Stimulated activated naive B cell treated with anti-CD40 and anti-IgM and Interleukin-4, amounts not matched to agents 10 μg/mL and 1 μg/mL and 100 μg/mL, for 72 hours (primary cell): ENCODE data around the gene TBX1.
"Not testable (repeated sequence)": the region's sequence is repeated elsewhere in the genome, so short reads cannot be mapped to it uniquely, and the experiment has no call there.

Experiments
- ATAC-seq, 2 donors: fragments of 150-1000 bp; cut with Tn5 transposase; replicated peaks; 2 replicates each; pipeline ENCODE4 v1.10.0; 2021; ENCODE audit warnings: moderate library complexity in 1 of 2
- DNase-seq: peaks from one replicate; pipeline ENCODE4 v3.0.0; 2021
- H3K27ac Mint-ChIP-seq: one replicate; pipeline ENCODE4 v1.8.0; 2022; ENCODE audit warnings: mild to moderate bottlenecking, mixed read lengths
- H3K27me3 Mint-ChIP-seq, 2 donors: one replicate each; pipeline ENCODE4 v1.8.0; 2022; ENCODE audit warnings: mixed read lengths in 2 of 2
- H3K36me3 Mint-ChIP-seq, 2 donors: one replicate each; pipeline ENCODE4 v1.8.0; 2022; ENCODE audit warnings: mixed read lengths in 2 of 2, mild to moderate bottlenecking in 1 of 2
- H3K4me1 Mint-ChIP-seq, 2 donors: one replicate each; pipeline ENCODE4 v1.8.0; 2022; ENCODE audit warnings: mixed read lengths in 2 of 2, mild to moderate bottlenecking in 1 of 2
- H3K4me3 Mint-ChIP-seq, 2 donors: one replicate each; pipeline ENCODE4 v1.8.0; 2022; ENCODE audit warnings: mild to moderate bottlenecking in 2 of 2, mixed read lengths in 2 of 2, moderate library complexity in 1 of 2
- H3K9me3 Mint-ChIP-seq, 2 donors: one replicate each; pipeline ENCODE4 v1.8.0; 2022; ENCODE audit warnings: mixed read lengths in 2 of 2, mild to moderate bottlenecking in 1 of 2

TBX1 gene

DNA sequence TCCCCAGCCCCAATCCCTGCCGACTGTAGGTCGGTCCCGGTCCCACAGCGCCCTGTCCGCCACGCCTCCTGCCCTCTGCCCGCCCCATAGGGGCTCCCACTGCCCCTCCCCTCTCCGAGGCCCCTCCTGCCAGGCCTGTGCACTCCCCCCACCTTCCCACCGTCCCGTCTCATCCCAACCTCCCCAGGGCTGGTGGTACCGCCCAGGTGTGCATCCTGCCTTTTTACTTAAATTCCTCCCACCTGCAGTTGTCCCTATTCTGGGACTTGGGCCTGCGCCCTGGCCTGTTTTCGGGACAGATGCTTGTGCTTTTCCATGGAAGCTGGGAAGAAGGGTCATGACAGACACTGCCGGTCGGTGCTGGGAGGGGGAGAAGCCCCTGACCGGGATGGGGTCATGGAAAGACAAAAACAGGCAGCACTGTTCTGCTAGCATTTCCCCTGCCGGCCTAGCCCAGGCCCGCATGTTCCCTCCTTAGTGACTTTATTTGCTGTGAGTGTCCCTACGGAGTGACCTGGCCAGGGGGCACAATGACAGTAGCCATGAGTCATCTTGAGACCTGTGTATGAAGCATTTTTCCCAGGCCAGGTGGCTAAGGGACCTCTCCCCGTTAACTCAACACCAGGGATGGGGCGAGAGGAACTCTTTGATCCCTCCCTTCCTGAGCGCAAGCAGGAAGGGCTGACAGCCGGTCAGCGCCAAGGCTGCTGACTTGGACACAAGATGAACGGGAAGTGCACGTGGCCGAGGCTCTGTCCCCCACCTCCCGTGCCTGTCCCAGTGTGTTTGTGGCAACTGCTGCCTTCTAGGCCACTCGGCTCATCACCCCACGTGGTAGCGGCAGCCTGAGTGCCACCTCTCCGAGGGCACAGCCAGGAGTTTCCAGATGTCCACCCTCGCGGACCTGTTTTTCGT, 7.1 kb downstream of the TBX1 start:
- H3K4me3 Mint-ChIP-seq, result peak overlapping the region; percentile 58 to 64
- H3K9me3 Mint-ChIP-seq, result no peaks in the 10 kb centered on the region
- peaks cover 13 to 26% of the 10 kb centered on the region in 2 donors for H3K4me1 Mint-ChIP-seq
- H3K27ac Mint-ChIP-seq, result peak overlapping the region; percentile 81
- DNase-seq (no peak), ATAC-seq (peak in 1 of 2 donors; percentile 15)
- H3K27me3 Mint-ChIP-seq, result peaks cover 78 to 88% of the 10 kb centered on the region in 2 donors
- H3K36me3 Mint-ChIP-seq, result no peaks in the 10 kb centered on the region

DNA sequence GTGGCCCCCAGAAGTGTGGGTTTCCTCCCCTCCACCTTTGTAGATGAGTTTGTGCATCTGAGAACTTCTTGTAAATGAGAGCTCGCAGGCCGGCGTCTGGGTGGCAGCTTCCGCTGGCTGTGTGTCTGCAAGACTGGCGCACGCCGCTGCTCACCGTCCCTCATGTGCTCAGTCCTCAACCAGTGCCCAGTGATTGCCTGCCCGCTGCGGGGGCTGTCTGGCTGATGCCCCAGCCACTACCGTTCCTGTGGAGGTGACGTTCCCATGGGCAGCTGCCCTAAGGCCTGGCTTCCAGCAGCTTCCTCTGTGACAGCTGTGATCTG, 8.8 kb downstream of the TBX1 start:
- Mint-ChIP-seq H3K4me1 (peaks cover 23 to 39% of the 10 kb centered on the region in 2 donors), H3K27ac (no peak overlapping the region), H3K9me3 (no peaks in the 10 kb centered on the region), H3K4me3 (no peak overlapping the region), H3K36me3 (no peaks in the 10 kb centered on the region), H3K27me3 (peaks cover 80 to 88% of the 10 kb centered on the region in 2 donors)
- ATAC-seq (no peak), DNase-seq (no peak)

DNA sequence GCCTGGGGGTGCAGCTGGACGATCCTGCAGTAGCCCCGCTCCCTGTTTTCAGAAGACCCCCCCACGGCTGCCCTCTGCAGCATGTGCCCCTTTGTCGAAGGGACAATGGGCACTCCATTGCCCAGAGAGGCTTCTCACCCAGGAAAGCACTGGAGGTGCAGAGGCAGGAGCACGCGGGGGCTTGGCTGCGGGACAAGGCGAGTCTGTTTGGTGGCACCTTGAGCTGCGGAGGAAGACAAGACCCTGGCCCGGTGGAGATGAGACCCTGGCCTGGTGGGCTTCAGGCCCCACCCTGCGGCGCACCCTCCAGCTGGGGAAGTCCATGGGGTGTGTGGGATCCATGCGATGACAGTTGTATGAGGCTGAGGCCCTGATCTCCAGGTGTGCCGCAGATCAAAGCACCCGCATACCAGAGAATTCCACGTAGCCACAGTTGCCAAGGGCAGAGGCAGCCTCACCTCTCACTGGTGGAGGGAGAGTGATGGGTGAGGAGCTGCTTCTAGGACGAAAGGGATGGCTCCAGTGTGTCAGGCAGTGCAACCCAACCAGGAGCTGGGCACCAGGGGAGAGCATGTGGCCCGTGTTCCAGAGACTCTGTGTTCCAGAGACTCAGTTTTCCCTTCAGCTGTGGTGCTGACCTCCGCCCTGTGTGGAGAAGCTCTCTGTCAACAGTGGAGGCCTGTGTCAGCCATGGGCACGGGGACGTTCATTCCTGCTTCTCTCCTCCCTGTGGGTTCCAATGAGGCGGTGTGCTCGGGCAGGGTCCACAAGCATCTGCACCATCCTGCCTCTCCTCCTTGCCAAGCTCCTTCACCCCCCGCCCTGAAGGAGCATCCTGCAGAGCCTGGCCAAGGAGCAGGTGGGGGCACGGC, 10.0 kb downstream of the TBX1 start:
- ATAC-seq (no peak), DNase-seq (no peak)
- Mint-ChIP-seq H3K36me3 (no peaks in the 10 kb centered on the region), H3K4me1 (peaks cover 22 to 39% of the 10 kb centered on the region in 2 donors), H3K4me3 (no peak overlapping the region), H3K9me3 (no peaks in the 10 kb centered on the region), H3K27ac (no peak overlapping the region), H3K27me3 (peaks cover 72 to 81% of the 10 kb centered on the region in 2 donors)

DNA sequence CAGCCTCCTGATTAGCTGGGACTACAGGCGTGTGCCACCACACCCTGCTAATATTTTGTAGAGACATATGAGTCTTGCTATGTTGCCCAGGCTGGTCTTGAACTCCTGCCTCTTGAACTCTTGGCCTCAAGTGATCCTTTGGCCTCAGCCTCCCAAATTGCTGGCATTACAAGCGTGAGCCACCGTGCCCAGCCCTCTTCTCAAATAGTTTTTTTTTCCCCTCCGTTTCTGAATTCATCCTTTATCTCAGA, 11.8 kb downstream of the TBX1 start:
- no peak overlapping the region for H3K27ac Mint-ChIP-seq

DNA sequence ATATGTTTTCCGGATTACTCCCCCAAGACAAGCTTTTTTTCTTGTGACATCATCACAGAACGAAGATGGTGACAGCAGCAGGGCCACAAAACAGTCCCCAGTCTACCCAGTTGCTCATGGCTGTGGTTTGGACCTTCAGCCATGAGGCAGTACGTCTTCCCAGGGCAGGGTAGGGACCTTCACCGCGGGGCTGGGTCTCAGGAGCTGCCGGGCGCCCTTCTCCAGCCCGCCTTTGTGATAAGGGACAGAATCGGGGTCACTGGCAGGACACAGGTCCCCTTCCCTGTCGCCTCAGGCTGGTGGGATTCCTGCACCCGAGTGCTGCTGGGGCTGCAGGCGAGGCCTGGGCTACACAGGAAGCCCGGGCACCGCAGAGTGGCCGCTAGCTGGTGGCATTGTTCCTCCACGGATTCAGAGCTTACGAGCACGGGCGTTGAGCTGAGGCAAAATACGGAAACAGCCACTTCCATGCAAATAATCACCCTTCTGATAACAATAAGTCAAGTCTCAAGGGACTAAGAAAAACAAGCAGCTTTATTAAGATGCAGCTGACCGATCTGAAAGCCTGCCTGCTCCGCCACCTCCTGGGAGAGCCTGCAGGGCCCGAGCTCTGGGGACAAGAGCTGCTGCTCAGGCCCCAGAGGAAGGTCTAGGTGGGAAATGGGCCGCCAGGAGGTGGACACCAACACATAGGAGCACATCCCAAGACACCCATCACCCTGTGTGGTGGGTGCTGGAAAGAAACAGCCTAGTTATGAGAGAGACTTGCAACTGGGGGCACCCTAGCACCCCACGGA, 12.3 kb downstream of the TBX1 start:
- Mint-ChIP-seq H3K27ac (peak overlapping the region; percentile 66), H3K9me3 (peaks cover 0 to 3% of the 10 kb centered on the region in 2 donors), H3K4me3 (peak overlapping the region; percentile 50 to 72), H3K4me1 (peaks cover 21 to 36% of the 10 kb centered on the region in 2 donors), H3K36me3 (no peaks in the 10 kb centered on the region), H3K27me3 (peaks cover 75 to 83% of the 10 kb centered on the region in 2 donors)
- DNase-seq (peak; percentile 56), ATAC-seq (peak; percentile 86 to 91)

More for the DNA sequence above, 11.8 kb downstream of the TBX1 start:
- no peak for DNase-seq
- Mint-ChIP-seq H3K9me3 (peaks cover 0 to under 1% of the 10 kb centered on the region in 2 donors), H3K4me3 (no peak overlapping the region), H3K36me3 (no peaks in the 10 kb centered on the region), H3K4me1 (peaks cover 26 to 41% of the 10 kb centered on the region in 2 donors), H3K27me3 (peaks cover 78 to 84% of the 10 kb centered on the region in 2 donors)
- no peak for ATAC-seq

DNA sequence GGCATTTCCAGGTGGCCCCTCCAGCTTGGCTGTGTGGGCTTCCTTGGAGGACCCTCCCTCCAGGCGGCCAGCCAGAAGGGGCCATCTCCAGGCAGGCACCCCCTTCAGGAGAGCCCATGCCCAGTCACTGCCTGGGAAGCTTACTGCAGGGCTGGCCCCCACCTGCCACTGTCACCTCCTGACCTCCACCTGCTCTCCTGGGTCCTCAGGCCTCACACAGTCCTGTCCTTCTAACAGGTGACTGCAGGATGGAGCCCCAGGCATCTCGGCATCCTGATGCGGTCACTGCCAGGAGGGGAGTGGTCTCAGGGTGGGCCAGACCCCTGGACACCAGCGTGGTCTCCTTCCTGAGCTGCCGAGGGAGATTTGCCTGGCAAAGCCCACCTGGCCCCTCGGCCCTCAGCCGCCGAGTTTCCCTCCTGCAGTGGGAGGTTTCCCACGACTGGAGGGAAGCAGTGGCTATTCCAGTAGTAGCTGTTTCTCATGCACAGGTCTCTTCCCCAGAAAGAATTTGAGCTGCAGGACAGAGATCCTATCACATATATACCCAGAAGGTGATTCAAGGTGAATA, 13.0 kb downstream of the TBX1 start:
- H3K36me3 Mint-ChIP-seq, result no peaks in the 10 kb centered on the region
- DNase-seq (no peak), ATAC-seq (no peak)
- peaks cover 75 to 82% of the 10 kb centered on the region in 2 donors for H3K27me3 Mint-ChIP-seq
- no peak overlapping the region for H3K27ac Mint-ChIP-seq
- peaks cover 19 to 32% of the 10 kb centered on the region in 2 donors for H3K4me1 Mint-ChIP-seq
- H3K4me3 Mint-ChIP-seq, result no peak overlapping the region
- peaks cover 0 to 3% of the 10 kb centered on the region in 2 donors for H3K9me3 Mint-ChIP-seq

DNA sequence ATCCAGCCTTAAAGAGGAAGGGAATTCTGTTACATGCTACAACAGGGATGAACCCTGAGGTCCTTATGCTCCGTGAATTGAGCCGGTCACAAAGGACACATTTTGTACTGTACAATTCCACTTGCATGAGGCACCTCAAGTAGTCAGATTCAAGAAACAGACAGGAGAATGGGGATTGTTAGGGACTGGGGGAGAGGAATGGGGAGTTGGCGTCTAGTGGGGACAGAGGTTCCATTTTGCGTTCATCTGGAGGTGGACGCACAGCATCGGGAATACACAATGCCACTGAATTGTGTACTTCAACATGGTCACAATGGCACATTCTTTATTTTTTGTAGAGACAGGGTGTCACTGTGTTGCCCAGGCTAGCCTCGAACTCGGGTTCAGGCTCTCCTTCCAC, 14.1 kb downstream of the TBX1 start:
- no peak for ATAC-seq
- no peak overlapping the region for H3K4me3 Mint-ChIP-seq
- peaks cover 19 to 34% of the 10 kb centered on the region in 2 donors for H3K4me1 Mint-ChIP-seq
- H3K27me3 Mint-ChIP-seq, result peaks cover 75 to 86% of the 10 kb centered on the region in 2 donors
- H3K36me3 Mint-ChIP-seq, result no peaks in the 10 kb centered on the region
- DNase-seq, result no peak
- H3K9me3 Mint-ChIP-seq, result peaks cover 0 to 3% of the 10 kb centered on the region in 2 donors
- no peak overlapping the region for H3K27ac Mint-ChIP-seq

DNA sequence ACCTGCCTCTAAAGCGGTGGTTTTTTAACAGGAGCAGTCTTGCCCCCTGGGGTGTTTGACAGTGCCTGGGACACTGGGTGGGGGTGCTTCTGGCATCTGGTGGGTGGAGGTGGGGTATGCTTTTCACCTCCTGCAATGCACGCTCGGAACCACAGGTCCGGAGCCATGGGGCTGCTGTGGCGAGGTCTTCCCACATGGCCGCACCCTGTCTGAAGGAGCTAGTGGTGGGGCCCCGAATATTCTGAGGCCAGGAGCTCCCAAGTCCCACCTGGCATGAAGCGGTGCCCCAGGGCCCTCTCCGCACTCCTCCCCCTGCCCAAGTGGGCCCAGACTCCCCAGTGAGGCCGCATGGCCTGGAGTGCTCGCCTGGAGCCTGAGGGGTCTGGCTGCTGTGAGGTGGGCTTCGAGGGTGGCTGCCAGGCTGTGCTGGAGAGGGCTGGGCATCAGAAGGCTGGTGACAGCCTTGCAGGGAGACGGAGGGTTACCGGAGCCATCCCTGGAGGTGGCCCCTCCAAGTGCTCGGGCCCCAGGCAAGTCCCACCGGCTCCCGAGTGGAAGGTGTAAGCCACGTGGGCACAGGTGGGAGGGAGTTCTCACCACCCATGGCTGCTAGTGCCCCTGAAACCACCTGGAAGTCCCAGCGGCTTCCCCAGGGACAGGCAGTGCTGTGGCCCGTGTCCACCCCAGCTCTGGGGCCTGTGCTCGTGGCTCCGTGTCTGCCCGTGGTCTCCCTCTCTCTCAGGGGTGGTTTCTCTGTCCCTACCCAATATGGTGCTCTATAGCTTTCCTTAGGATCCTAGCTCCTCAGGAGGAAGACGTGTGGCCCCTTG, 15.1 kb downstream of the TBX1 start:
- H3K4me3 Mint-ChIP-seq, result no peak overlapping the region
- DNase-seq (peak; percentile 33), ATAC-seq (peak in 1 of 2 donors; percentile 26)
- no peaks in the 10 kb centered on the region for H3K36me3 Mint-ChIP-seq
- no peak overlapping the region for H3K27ac Mint-ChIP-seq
- H3K4me1 Mint-ChIP-seq, result peaks cover 25 to 40% of the 10 kb centered on the region in 2 donors
- peaks cover 69 to 86% of the 10 kb centered on the region in 2 donors for H3K27me3 Mint-ChIP-seq
- H3K9me3 Mint-ChIP-seq, result peaks cover 0 to 3% of the 10 kb centered on the region in 2 donors

DNA sequence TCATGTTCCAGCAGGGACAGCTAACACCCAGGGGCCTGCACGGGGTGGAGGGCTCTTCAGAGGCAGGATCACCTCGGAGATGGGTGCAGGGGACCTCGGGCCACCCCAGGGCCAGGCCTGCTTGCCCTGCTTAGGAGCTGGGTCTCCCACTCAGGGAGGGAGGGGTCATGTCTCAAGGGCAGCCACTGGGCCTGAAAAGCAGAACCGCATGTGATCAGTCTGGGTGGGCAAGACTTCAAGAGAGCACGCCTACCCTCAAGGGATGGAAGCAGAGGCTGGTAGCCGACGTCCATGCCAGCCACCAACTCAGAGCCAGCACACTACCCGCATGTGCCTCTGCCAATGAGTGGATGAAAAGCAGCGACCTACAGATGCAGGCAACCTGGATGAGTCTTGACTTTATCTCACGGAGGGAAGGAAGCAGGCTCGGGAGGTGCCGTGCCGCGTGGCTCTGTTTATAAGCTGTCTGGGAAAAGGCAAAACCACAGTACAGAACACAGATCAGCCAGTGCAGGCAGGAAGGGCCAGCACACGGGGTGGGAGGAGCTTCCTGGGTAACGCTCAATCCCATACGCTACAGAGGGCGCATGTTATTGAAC, 16.0 kb downstream of the TBX1 start:
- Mint-ChIP-seq H3K9me3 (peaks cover 0 to 3% of the 10 kb centered on the region in 2 donors), H3K36me3 (no peaks in the 10 kb centered on the region), H3K4me3 (no peak overlapping the region), H3K27me3 (peaks cover 63 to 81% of the 10 kb centered on the region in 2 donors), H3K27ac (no peak overlapping the region), H3K4me1 (peaks cover 28 to 42% of the 10 kb centered on the region in 2 donors)
- ATAC-seq (no peak), DNase-seq (no peak)

DNA sequence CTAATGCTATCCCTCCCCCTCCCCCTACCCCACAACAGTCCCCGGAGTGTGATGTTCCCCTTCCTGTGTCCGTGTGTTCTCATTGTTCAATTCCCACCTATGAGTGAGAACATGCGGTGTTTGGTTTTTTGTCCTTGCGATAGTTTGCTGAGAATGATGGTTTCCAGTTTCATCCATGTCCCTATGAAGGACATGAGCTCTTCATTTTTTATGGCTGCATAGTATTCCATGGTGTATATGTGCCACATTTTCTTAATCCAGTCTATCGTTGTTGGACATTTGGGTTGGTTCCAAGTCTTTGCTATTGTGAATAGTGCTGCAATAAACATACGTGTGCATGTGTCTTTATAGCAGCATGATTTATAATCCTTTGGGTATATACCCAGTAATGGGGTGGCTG, 16.6 kb downstream of the TBX1 start:
- H3K36me3 Mint-ChIP-seq, H3K9me3 Mint-ChIP-seq, H3K27ac Mint-ChIP-seq, H3K4me3 Mint-ChIP-seq, DNase-seq, ATAC-seq: not testable (repeated sequence)
- H3K4me1 Mint-ChIP-seq, result peaks cover 28 to 42% of the 10 kb centered on the region in 2 donors
- H3K27me3 Mint-ChIP-seq, result peaks cover 57 to 75% of the 10 kb centered on the region in 2 donors

DNA sequence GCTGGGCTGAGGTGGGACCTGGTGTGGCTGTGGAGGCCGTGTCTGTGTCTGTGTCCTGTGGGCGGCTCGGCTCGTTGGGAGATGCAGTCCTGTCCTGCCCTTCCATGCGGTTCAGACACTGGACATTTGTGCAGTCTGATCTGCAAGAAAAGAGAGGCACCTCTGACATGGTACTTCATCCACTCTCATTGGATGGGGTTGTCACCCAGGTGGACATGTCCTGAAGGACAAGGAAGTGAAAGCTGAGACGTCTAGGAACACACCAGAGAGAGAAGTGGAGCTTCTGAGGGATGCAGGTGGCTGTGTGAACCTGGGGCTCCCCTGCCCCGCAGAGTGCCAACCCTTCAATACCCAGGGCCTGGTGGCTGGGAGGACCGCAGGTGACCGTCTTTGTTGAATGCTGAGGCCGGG, 18.4 kb downstream of the TBX1 start:
- Mint-ChIP-seq H3K9me3 (peaks cover 0 to 3% of the 10 kb centered on the region in 2 donors), H3K4me1 (peaks cover 15 to 25% of the 10 kb centered on the region in 2 donors), H3K4me3 (no peak overlapping the region), H3K36me3 (peaks cover 0 to 4% of the 10 kb centered on the region in 2 donors), H3K27ac (no peak overlapping the region), H3K27me3 (peaks cover 48 to 66% of the 10 kb centered on the region in 2 donors)
- ATAC-seq (no peak), DNase-seq (no peak)

DNA sequence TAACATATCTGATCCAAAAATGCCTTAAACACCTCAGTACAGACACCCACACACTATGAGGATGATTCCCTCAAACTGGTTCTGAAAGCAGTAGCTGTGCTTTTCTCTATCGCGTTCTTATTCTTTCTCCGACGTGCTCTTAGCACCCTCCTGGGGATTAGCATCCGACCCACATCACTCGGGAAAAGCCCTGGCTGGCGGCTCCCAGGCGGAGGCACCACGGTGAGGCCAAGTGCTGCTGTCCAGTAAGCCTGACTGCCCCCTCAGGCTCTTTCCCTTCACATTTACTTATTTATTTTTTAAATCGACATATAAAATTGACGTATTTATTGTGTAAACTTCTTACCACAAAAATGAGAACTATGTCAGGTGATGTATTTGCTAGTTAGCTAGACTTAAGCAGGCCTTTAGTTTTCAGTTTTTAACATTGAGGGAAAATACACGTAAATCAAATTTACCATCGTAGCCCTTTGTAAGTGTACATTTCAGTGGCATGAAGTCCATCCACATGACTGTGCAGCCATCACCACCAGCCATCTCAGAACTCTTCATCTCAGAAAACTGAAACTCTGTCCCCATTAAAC, 19.2 kb downstream of the TBX1 start:
- ATAC-seq (no peak), DNase-seq (no peak)
- peaks cover 0 to 4% of the 10 kb centered on the region in 2 donors for H3K36me3 Mint-ChIP-seq
- peaks cover 41 to 61% of the 10 kb centered on the region in 2 donors for H3K27me3 Mint-ChIP-seq
- peaks cover 15 to 24% of the 10 kb centered on the region in 2 donors for H3K4me1 Mint-ChIP-seq
- peaks cover 0 to 3% of the 10 kb centered on the region in 2 donors for H3K9me3 Mint-ChIP-seq
- H3K27ac Mint-ChIP-seq, result peak overlapping the region; percentile 72
- H3K4me3 Mint-ChIP-seq, result no peak overlapping the region
